Measurements from ENCODE around the gene ADAM10.
"Not testable (repeated sequence)": the region's sequence is repeated elsewhere in the genome, so short reads cannot be mapped to it uniquely, and the experiment has no call there.

ADAM10 gene

DNA sequence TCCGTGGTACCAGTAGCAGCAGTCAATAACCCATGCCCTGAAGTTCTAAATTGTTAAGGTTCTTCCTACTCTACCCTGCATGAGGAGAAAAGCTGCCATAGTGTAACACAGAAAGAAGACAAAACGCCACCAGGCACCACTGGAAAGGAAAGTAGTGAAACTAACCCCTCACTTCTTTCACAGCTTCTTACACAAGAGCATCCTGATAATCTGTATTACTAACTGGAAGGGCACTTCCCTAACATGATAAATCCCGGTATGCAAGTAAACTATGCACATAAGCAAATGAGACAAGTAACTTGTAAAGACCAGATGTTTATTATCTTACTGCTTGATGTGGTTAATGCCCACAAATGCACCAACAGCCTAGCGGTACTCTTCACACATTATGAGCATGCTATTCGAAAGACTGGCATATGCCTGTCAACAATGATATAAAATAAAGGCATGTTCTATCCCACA, 141.3 kb downstream of the ADAM10 start:
- DNase-seq (ENCODE audit: low read depth) = peak; percentile 65

DNA sequence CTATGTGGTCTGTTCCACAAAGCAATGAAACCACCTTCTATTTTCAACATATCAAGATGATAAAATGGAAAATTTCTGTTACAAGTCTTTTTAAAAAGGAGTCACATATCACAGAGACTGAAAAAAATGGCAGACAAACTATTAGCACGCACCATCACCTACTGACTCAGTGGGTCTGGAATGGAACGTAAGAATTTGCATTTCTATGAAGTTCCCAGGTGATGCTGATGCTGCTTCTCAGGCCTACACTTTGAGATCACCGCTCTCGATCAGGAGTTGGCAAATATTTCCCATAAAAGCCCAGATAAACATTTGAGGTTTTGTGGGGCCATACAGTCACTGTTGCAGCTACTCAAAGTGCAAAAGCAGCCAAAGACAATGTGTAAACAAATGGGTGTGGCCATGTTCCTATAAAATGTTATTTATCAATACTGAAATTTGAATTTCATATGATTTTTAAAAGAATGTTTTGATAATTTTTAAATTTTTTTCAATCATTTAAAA, 142.9 kb downstream of the ADAM10 start:
- DNase-seq (ENCODE audit: low read depth) = no peak

DNA sequence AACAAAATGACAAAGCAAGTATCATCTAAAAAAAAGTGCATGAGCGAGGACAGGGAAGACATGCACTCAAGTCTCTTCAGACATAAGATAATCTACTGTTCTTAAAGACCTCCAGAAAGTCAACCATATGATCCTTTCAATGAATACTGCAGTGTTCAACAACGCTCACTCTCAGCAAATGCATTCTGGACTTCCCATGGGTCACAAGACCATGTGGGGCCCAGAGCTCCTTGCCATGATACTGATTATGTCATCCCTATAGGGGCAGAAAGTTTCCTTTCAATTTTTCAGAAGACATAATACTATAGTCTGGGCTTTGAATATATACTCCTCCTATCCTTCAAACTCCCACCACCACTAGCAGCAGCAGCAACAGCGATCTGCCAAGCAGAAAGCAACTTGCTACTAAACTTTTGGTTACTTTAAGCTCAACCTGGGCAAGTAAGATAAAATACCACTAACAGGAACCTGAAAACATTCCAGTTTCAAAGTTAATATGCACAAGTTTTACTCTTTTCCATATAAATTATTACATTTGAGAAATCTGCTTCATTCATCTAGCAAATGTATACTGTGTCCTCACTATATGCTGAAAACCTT, 143.5 kb downstream of the ADAM10 start:
- no peak for DNase-seq (ENCODE audit: low read depth)

DNA sequence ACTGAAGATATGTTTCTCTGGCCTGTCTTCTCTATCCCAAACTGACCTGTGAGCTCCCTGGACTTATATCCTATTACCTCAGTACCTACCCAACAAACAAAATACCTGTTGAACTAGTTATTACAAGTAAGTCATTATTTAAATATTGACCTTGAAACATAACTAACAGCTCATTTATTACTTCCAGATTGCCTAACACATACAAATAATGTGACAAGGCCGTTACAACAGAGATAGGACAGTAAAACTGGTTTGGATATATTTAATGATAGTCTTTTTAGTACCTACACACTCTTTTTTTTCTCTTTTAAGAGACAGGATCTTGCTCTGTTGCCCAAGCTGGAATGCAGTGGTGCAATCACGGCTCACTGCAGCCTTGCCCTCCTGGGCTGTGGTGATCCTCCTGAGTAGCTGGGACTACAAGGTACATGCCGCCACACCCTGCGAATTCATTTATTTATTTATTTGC, 145.0 kb downstream of the ADAM10 start:
- no peak for DNase-seq (ENCODE audit: low read depth)

DNA sequence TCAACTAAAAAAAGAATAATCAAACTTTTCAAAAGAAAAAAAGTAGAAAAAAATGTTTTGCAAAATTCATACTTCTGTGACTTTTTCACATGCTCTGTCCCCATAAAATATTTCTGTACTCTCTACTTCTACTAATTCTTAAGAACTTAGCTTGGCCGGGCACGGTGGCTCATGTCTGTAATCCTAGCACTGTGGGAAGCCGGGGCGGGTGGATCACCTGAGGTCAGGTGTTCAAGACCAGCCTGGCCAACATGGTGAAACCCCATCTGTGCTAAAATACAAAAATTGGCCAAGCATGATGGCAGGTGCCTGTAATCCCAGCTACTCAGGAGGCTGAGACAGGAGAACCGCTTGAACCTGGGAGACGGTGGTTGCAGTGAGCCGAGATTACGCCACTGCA, 145.6 kb downstream of the ADAM10 start:
- not testable (repeated sequence) for DNase-seq (ENCODE audit: low read depth)

DNA sequence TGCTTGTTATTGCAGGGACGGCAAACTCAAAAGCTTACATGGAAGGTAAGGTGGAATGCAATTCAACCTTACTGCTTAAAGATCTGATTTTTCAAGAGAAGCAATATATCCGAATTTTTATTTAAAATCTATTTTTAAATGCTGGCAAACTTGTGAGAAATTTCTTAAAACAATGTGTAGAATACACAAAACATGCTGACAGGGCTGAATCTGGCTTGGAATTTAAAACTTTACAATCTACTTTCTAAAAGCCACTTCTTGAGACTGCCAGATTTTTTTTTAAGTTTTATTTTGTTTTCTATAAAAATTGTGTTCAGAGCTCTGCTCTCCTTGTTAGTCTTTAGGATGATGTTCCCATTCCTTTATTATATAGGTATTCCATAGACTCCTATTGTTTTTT, 146.7 kb downstream of the ADAM10 start:
- DNase-seq (ENCODE audit: low read depth) = no peak

DNA sequence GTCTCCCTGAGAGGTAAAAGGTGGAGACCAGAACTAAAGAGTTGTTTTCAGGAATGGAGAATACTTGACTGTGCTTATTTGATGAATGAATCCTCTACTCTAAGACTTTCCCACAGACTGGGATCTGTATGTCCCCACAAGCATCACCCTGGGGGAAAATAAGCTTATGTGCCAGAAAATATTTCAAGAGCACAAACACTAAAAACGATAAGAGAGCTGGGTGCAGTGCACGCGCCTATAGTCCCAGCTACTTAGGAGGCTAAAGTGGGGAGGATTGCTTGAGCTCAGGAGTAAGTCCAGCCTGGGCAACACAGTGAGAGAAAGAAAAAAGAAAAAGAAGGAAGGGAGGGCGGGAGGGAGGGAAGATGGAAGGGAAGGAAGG, 150.7 kb downstream of the ADAM10 start:
- no peak for DNase-seq (ENCODE audit: low read depth)

DNA sequence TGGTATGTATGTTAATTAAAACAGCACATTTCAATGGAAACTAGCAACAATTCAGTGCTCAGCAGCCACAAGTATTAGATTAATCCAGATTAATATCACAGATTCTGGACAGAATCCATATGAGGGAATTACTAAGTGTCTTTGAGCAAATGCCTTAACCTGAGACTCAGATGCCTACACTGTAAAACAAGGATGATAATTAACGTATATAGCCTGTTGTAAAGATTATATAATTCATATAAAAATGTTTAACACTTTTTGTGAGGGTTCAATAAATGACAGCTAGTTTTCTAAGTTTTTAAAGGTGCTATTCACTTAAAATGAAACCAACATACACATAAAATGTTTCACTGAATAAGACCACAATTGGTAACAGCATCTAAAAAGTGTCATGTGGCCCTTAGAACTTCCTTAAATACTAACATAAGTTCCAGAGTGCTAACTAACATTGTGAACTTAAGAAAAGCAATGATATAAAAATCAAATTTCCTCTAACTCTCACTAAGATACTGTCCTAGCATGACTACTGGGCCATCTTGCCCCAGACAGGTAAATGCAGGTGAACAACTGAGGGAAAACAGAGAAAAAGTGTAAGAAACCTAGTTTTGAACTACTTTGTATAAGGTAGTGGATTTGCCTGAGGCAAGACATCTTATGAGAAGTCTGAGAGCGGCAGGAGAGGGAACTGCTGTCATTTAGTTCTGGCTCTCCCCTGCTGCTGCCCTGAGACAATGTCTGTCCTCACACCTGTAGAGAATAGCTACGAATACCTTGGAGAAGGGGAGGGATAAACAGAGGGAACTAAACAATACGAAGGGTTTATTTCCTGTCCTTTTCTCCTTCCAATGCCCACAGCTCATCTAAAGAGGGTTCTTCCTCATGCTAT, 151.3 kb downstream of the ADAM10 start:
- DNase-seq (ENCODE audit: low read depth) = no peak

DNA sequence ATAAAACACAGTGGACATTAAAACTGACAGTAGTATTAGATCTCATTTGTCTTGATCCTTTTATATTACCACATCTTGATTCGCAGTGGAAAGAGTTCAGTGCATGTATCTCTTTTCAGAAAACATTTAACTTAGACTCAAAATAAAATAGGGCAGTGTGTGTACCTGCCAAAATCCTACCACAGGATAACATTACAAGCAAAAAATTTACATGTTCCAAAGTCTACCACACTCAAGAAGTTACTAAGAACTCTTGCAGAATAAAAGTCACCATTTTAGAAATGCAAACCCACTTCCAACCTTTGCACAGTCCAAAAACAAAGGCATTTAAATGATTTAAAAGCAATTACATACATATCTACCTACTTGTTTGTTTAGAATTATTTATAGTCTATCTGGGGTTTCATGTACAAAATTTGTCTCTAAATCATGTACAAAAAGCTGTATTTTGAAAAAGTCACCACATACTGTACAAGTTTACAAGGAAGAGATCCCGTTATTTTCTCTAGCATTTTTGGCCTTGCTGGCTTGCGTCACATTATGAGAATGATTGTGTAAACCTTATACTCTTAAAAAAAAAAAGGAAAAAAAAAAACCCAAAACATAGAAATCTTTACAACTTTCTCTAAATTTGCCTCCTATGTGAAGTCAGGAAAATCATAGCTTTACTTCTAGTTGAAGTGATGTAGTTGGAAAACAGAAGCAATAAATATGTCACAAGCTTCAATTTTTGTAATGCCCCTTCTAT, 153.8 kb downstream of the ADAM10 start:
- no peak for DNase-seq (ENCODE audit: low read depth)

DNA sequence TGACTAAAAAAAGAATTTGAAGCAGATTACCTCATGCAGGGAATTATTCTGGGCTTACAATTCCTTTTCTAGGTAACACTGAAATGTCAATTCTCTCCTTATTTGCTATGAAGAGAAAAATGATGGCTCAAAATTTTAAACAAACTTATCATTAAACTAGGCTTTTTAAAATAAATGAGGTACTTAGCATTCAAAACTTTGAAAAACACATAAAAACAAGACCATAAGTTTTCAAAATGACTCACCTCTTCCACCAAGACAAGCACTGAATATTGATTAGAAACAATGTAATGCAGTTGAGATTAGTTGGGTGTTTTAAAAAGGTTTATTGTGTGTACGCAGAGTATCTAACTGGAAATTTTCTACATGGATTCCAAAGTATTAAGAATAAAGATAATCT, 154.6 kb downstream of the ADAM10 start:
- DNase-seq (ENCODE audit: low read depth) = no peak

DNA sequence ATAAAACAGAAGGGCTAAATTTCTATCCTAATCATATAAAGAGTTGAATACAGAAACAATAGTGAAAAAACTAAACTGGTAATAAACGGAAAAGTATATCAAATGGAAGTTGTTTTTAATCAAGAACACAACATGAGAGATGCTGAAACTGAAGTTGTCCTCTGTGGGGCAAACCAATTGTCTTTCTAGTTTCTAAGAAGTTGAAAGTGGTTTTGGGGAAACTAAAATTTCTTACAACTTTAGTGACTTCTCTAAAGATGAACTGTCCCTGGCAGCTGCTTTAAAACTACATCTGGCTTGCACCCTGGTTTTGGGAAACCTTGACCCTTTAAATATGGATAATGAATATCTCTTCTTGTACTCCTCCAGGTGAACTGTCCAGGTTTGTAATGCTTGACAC, 155.6 kb downstream of the ADAM10 start:
- no peak for DNase-seq (ENCODE audit: low read depth)

DNA sequence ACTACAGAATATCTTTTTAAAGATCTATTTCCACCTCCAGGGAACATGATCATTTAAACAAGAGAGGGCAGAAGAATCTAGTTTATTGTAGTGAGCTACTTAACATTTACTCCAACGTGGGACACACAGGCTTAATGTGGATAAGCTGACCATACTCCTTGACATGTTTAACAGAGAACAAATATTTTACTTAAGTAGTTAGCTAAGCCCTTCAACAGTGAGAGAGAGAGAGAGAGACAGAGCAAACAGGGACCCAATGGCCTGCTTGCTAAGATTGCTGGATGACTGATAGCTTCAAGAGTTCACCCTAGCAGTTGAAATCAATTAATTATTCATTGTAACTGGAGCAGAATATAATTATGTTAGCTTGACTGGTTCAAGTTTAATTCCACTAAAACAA, 158.6 kb downstream of the ADAM10 start:
- no peak for DNase-seq (ENCODE audit: low read depth)

DNA sequence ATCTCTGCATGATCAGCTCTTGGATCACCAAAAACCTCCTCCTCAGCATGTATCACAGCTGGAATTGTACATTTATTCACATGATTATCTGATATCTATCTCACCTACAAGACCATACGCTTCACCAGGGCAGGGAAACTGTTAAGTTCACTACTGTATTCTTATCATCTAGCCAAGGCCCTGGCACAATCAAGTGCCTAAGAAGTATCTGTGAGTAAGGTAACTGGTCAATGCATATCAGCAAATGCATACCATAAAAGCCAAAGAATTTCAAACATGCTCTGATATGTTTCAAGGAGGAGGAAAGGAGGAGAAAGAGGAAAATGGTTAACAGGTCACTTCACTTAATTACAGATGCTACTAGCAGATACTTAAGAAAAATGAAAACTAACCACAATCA, 159.3 kb downstream of the ADAM10 start:
- DNase-seq (ENCODE audit: low read depth) = no peak

DNA sequence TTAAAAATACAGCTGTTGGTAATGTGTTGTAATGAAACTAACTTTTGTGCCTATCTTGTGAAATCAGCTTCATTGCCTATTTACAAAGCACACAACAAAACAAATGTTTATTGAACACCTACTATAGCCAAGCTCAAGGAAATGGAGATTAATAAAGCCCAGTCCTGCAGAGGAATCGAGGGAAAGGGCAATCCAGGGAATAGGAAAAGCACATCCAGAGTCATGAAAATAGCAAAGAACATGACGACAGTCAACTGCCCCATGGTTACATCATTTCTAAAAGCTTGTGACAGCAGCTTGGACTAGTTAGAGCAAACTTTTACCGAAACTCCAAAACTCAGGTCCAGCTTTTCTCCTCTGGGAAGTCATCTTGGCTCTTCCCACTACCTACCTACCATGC, 160.5 kb downstream of the ADAM10 start:
- no peak for DNase-seq (ENCODE audit: low read depth)

DNA sequence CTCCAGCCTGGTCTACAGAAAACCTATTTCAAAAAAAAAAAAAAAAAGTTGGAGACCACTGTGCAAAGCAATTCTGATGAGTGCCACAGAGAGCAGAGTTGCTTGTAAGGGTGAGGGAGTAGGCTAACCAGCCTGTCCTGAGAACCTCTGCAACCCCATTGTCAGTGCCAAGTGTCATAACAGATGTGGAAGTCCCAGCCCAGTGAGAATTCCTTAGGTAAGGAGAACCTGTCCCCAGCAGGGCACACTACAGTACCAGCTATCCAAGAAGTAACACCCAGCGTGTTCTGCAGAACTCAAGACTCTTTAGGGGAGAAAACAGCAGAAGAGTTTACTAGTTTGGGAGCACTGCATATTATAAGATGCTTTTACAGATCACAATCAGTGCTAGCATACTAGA, 161.4 kb downstream of the ADAM10 start:
- DNase-seq (ENCODE audit: low read depth) = no peak

DNA sequence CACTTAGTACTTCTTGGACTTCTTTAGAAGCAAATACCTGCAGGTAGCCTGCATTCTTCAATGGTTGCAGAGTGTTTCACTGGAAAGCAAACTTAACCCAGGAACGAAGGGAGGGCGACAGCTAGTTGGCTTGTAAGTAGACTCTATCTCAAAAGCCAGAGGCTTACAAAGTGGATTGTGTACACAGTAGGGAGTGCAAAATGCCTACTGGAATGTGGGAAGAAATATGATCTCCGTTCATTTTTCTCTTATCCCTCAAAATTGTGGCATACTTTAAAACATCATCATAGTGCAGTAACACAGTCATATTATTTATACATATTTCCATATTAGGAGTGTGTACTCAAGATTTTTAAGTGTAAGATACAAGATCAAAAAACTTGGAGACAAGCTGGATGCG, 162.0 kb downstream of the ADAM10 start:
- no peak for DNase-seq (ENCODE audit: low read depth)

DNA sequence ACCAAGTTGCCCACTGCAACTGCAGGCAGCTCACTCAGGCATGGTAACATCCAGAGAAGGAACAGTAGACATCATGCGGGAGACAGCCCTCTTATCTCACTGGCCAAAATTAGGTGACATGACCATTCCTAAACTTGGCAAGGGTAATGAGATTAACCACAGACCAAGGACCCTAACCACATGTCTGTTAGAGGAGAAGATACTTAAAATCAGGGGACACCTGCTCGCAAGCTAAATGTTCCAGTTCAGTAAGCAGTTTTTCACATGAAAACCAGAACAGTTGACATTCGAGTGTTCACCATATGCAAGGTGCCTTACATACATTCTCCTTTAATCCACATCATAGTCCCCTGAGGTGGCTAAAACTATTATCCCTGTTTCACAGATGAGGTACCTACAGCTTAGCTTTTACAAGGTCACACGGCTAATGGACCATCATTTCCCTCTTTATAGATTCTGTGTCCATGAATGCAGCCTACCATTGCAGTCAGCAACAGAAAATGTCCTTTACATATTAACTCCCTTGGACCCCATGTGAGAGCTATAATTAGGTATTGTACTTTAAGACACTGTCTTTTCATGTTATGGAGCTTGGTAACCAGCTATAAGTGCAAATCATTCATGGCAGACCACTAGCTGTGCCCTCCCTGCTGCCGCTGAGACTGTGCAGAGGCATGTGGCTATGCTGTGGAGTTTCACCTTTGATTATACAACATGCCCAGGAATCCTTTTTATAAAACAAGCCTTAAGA, 163.6 kb downstream of the ADAM10 start:
- no peak for DNase-seq (ENCODE audit: low read depth)

DNA sequence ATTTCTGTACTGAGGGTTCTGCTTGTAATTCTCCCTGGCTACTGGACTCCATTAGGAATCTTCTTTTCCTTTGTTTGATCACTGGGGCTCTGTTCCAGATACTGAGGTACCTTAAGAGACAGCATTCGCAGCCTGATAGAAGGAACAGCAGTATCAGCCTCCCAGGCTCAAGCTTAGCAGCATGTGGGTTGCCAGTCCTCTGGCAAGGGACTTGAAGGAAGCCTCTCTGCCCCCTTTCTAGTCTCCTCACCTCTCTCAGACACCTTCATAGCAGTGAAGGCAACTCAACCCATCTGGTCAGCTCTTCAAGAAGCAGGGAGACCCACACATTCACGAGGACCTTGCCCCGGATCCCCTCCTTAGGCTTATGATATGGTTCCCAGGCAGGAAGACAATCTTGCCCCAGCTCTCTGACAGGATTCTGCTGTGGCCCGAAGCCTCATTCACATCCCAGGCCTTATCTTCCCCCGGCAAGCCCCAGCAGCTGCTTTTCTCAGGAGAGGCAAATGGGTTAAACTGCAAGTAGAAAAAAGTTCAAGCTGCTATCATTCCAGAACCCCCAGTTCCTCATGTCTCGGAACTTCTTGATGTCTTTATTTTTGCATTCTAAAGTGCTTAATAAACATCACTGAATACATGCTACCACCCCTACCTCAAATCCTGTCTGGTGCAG, 164.6 kb downstream of the ADAM10 start:
- DNase-seq (ENCODE audit: low read depth) = no peak

DNA sequence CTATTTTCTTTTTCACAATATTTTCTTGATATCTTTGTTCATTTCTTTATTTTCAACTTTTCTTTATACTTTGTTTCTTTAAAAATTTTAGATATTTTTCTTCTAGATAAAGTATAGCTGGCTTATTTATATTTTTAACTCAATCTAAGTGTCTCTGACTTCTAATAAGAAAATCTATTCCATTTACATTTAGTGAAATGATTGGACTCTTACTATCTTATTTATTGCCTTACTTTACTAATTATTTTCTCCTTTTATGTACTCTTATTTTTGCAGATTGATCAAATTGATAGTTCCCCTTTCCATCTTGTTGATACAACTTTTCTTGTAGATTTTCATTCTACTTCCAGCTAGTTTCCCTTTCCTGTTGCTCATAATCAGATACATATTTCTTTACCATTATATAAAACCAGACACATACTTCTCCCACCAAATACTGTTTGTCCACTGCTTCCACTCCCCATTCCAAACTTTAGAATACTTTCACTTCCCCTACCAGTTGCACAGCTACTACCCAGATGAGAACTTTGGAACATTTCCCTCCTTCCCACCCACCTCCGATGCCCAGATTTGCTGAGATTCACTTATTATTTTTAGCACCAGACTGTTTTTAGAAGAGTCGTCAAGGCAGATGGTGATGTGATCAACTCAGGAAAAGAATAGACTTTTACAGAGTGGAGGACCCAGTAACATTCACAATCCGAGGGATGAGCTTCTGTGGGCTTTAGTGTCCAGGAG, 166.2 kb downstream of the ADAM10 start:
- DNase-seq (ENCODE audit: low read depth) = no peak

DNA sequence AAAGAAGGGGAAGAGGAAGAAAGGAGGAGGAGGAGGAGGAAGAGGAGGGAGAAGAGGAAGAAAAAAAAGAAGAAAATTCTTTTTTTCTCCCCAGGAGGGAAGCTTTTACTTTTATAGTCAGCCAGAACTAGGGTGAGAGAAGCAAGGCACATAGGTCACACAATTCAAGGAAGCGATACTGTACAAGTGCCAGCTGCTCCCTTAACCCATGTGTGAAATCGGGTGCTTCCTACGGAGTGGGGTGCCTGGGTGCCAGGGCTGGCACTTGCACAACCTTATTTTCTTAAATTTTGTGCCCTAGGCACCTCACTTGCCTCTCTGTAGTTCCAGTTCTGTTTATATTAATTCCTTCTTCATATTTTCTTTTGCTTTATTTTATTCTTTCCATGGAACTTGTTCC, 167.3 kb downstream of the ADAM10 start:
- no peak for DNase-seq (ENCODE audit: low read depth)

DNA sequence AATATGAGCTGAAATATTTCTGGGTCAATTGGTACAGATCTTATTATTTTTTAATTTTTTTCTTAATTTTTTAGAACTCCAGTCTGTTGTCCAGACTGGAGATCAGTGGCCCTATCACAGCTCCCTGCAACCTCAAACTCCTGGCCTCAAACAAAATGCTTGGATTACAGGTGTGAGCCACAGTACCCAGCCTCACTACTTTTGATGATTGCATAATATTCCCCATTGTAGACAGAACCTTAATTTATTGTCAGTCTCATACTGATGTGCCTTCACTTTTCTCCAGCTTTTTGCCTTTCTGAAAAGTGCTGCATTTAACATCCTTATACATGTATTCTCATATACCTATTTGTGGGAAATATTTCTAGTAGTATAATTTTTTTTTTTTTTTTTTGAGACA, 172.8 kb downstream of the ADAM10 start:
- DNase-seq (ENCODE audit: low read depth) = no peak
